TTC549 (cell line): Measurements from ENCODE around the gene PASK.
"Not testable (repeated sequence)": the region's sequence is repeated elsewhere in the genome, so short reads cannot be mapped to it uniquely, and the experiment has no call there.

ENCODE experiments used
- FAIRE-seq: peaks from 2 replicates; lab custom pipeline; 2012; peaks lifted over from hg19 to GRCh38; lab: Jason Lieb, UNC

The PASK gene

DNA sequence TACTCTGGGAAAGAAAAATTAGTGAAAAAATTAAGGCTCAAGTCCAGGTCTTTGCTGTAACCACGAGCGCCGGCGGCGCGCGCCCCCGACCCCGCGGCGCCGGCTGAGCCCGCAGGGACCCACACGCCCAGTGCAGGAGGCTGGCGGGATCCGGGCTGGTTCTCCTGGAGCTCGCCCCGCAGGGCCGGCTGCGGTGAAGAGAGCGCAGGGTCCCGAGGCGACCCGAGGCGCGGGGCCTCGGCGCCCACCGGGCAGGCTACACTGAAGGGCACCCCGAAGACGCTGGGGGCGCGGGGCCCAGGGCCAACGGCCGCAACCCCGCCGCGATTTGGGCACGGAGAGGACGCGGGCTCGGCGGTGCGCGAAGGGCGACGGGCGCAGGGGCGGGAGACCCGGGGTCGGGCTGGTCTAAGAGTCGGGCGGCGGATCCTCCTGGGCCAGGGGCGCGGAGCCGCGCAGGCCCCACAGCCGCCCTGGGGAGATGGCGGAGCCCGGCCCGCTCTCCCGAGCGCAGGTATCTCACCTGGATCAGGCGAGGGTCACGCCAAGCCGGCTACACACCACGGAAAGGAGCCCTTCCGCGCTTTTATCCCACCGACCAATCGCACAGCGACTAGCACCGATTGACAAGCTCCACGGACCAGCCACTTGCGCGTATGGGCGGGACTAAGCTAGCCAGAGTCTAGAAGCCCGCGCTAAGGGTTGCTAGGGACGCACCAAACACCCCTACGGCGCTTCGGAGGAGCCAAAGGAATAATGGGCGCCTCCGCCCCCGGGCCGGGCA, at the start of gene PASK:
Gene PASK (minus strand): TSS at position 582 of the 784 bp plus-strand sequence. CDS start 6,440 bp downstream, outside the sequence.
- FAIRE-seq, result peak; percentile 73

DNA sequence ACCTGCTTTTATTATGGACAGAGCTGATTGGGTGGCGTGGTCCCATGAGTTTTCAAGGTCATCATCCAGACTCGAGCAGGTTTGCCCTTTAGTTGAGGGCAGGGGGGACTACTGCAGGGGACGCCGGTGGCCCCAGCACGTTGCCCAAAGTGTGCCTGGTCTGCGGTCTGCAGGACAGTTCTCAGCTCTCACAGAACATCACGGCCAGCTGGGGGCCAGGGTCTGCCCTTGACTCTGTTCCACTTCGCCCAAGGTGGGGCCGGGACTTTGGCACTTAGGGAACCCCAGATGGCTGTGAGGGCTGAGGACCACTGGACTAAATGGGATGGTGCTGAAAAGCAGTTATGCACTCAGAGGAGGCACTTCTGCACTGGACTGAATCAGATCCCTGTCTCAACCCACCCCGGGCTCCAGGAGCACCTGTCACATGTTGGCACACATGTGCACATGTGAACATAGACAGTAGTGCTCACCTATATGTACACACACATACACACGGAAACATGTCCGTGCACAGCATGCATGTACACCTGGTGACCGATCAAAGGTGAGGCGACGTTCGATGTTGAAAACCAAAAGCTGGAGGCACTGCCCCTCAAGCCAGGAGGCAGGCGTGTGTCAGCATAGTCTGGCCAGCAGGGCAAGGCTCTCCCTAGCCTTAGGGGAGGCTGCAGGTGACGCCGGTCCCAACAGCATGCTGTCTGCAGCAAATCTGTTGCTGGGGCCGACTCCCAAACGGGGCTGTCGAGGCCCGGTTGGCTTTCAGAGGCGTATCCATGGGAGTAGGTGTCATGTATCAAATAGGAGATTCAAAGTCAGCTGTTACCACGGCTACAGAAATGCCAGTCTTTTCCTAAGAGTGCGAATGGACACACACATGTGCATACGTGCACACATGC, 49.4 kb upstream of the PASK start:
- no peak for FAIRE-seq

DNA sequence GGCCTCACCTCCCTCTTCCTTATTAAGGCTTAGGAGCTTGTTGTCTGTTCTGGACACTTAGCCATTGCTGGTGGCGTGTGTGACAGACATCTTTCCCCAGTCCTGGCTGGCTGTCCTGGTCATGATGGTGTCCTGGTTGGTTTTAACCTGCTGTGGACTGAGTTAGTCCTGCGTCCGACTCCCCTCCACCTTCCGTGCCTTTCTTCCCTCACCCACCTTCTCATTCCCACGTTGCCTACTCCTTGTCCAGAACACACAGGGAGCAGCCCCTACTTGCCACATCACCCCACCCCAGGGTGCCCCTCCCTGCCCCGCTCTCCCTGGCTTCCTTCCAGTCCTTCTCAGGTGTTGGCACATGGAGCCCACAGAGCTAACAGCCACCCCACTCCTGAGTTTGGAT, 48.7 kb upstream of the PASK start:
- FAIRE-seq, result no peak

DNA sequence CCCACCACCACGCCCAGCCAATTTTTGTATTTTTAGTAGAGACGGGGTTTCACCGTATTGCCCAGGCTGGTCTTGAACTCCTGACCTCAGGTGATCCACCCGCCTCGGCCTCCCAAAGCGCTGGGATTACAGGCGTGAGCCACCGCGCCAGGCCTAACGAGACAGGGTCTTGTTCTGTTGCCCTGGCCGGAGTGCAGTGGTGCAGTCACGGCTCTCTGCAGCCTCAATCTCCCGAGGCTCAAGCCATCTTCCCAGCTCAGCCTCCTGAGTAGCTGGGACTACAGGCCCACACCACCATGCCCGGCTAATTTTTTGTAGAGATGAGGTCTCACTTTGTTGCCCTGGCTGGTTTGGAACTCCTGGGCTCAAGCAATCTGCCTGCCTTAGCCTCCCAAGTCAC, 48.0 kb upstream of the PASK start:
- not testable (repeated sequence) for FAIRE-seq

DNA sequence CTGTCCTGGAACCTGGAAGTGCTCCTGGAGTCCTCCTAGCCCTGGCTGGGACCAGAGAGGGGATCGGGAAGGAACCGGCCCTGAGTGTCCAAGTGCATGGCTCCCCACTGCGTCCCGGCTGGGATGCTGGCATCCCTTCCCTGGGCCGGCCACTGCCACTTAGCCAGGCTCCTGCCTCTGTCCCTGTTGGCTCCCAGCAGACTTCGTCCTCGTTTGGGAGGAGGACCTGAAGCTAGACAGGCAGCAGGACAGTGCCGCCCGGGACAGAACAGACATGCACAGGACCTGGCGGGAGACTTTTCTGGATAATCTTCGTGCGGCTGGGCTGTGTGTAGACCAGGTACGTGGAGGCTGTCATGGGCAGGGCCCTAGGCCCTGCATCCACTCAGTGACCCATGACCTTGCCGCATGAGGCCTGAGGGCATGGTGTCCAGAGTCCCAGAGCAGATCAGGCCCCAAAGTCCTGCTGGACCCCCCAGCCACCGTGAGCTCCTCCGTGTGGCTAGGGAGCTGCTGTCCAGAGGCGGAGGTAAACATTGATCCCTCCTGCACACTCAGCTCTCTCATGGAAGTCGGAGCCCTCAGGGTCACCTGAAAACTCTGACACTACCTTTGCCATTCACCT, 46.3 kb upstream of the PASK start:
- no peak for FAIRE-seq

DNA sequence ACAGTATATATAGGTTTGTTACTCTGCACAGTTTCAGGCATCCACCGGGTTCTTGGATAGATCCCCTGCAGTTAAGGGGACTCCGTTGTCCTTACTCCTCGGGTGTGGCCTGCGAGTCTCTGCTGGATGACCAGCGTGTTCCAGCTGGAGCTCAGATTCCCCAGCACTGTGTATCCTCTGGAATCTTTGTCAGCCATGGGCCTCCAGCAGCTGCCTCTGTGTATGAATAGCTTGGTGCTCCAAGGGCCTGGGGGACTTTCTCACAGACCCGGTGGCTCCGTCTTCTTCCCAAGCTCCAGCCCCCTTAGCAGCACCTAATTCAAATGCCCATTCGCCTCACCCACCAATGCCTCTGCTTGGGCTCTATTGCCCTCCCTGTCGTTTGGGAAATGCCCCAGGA, 45.5 kb upstream of the PASK start:
- FAIRE-seq, result no peak

DNA sequence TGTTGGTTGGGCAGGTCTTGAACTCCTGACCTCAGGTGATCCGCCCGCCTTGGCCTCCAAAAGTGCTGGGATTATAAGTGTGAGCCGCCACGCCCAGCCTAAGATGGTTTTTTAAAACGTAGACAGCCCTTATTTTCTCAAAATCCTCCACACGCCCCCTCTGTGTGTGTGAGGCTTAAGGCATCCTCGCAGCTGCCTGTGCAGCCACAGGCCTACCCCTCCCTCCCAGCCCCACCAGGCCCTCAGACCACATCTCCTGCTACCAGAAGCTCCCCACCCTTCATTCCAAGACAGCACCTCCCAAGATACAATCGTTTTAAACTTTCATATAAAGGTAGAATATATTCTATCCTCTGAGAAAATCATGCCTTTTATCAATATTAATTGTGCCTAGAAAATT, 44.0 kb upstream of the PASK start:
- FAIRE-seq, result no peak

DNA sequence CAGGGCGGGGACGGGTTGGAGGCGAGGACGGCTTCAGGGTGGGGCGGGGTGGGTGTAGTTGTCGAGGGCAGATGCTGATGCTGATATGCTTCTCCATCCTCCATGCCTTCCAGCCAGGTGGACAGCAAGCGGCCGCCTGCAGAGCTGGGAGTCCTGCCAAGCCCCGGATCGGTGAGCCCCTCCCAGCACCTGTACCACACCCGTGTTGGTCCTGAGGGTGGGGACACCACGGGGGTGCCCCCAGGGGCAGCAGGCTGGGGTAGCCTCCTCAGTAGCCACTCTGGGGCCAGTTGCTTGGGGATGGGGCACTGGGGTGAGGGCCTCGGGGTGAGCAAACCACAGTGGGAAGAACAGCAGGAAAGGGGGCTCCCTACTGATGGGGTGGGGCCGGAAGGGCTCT, 41.8 kb upstream of the PASK start:
- no peak for FAIRE-seq

DNA sequence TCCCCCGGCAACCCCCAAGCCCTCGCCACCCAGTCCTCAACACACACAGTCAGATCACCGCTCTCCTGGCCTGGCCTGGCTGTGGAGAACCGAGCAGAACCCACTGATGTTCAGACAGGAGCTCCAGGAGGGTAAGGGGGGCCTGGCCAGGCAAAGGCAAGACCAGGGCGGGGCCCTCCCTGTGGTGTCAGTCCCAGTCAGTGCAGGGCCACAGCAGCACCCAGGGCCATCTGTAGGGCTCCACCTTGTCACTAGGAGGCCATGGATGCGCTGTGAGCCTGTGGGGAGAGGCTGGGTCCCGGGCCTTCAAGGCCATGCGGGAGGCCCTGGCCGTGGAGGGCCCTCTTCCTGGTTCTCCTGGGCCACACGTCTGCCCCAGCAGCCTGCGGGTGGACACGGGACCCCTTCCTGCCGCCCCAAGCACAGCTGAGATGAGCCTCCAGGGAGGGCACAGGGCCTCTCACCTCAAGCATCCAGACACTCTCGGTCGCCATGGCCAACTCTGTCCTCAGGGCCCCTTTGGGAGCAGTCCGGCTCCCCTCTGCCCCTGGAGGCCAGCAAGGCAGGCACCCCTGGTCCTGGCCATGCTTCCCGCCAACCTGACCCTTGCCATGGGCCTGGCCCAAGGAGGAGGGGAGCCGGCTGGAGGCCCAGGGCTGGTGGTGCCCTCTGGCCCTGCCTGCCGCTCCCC, 41.2 kb upstream of the PASK start:
- no peak for FAIRE-seq

DNA sequence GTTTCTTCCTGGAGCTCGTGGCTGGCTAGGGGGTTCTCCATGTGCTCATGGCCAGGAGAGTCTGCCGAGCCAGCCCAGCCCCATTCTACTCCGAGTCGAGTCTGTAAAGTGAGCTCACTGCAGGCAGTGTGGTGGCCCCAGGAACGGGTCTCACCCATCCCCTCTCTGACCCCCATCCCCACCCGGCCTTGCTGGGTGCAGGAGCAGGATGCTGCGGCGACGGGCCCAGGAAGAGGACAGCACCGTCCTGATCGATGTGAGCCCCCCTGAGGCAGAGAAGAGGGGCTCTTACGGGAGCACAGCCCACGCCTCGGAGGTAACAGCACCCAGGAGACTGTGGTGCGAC, 40.6 kb upstream of the PASK start:
- FAIRE-seq, result no peak

DNA sequence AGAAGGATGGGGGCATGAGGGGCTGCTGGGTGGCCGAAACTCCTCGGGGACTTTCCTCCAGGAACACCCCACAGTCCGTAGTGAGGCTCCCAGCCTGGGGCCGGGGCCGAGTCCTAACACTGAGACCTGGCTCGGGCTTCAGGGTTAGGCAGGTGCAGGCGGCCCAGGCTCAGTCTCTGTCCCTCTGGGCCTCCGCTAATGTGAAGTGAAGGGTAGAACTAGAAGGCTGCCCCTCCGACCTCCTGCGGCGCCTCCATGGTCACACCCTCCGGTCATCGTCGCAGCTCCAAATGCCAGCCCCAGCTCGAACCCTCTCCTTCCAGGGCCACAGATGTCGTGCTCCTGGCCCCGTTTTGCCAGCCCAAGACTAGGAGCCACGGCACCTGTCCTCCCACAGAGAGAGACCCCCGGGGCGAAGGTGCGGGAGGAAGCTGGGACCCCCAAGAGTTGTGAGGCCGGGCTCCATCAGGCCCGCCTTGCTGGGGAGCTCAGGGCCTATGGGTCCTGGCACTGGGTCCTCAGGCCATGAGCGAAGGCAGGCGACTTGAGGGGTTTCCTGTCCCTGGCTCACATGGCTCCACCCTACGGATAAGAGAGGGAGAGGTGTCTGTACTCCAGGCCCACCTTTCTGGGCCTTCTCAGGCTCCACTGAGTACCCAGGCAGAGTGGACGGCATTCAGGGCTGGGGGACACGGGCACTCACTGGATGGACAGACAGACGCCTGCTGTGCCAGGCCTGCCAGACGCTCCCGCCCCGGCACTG, 40.0 kb upstream of the PASK start:
- FAIRE-seq, result no peak

DNA sequence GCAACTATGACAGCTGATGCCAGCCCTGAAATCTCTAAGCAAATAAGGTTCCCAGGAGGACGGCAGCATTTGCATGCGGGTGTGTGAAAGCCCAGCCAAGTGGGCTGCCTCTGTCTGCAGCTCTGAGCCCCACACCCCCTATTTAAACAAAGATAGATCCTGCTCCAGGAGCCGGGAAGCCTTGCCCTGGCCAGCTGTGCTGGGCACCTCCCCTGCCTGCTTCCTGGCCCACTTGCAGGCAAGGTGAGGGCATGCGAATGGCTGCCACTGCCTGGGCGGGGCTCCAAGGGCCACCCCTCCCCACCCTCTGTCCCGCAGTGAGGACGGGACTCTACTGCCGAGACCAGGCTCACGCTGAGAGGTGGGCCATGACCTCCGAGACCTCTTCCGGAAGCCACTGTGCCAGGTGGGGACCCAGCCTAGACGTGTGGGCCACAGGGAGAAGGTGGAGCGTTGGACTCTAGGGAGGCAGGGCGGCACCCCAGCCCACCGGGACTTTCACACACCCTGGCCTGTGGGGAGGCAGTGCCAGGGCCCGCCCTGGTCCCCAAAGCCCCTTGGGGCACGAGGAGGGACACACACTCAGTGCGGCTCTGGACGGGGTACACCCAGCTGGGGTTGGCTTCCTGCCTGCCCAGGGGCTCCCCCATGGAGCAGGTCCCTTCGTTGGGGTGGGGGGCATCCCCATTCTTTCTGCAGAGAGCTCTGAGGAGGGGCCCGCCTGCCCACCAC, 39.3 kb upstream of the PASK start, which contains the start of gene ANO7:
Gene ANO7 (plus strand): TSS at position 317 of the 732 bp plus-strand sequence. CDS start 1,387 bp downstream, outside the sequence.
- FAIRE-seq, result no peak

DNA sequence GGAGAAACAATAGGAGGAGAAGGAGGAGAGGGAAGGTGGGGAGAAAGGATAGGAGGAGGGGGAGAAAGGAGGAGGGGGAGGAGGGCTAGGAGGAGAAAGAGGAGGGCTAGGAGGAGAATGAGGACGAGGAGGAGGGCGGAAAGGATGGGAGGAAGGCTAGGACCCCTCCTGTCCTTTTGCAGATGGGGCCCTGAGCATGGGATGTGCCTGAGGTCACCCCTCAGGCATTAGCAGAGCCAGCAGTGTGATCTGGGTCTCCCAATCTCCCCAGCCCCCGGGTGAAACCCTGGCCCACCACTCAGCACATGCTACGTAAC, 38.6 kb upstream of the PASK start:
- FAIRE-seq, result no peak

DNA sequence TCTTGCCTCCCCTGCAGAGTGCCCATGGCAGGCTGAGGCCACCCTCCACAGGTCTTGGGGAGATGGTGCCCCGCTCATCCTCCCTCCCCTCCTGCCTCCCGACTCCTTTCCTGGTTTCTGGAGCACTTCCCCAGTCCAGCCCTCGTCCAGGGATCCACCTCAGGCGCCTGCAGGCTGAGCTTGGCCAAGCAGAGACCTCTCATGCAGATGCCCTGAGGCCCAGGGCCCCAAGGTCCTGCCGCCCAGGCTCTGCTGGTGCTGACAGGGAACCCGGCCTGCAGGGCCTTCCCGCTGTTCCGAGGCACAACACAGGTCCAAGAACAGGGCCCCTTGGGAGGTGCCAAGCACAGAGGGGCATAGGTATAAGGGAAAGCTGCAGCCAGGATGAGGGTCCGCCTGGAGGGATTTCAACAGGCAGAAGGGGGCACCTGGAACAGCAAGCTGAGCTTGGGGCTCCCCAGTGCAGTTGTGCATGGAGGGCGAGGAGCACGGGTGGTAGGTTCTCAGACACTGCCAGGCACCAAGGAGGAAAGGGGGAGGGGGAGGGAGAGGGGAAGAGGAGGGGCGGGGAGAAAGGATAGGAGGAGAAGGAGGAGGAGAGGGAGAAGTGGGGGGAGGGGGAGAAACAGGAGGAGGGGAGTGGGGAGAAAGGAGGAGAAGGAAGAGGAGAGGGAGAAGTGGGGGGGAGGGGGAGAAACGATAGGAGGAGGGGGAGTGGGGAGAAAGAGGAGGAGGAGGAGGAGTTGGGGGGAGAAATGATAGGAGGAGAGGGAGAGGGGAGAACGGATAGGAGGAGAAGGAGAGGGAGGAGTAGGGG, 38.0 kb upstream of the PASK start:
- no peak for FAIRE-seq

DNA sequence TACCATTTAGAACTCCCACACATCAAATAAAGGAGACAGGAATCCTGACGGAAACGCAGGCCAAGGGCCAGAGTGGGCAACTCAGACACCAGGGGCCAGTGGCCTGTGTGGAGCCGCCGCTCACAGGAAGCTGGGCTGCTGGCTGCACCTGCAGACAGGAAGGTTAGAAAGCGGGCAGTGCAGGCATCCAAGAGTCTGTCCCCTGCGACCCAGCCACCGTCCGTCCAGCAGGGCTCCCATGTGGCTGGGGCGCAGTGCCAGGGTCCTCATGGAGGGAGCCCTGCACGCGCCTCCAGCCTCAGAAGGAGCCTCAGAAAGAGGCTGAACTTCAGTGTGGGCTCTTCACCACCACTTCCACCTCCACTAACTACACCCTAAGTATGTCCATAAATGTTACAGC, 36.7 kb upstream of the PASK start:
- FAIRE-seq, result no peak

DNA sequence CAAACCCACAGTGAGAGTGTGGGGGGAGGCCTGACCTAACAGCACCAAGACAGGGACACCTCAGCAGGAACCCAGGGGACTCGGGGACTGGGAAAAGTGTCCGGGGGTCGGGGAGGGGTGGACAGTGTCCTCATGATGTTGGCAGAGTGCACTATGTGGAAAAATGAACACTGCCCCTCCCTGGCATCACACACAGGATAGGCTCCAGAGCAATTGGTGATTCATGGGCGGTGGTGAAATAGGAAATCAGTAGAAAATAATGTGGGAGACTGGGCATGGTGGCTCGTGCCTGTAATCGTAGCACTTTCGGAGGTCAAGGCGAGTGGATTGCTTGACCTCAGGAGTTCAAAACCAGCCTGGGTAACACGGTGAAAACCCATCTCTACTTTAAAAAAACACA, 35.6 kb upstream of the PASK start:
- FAIRE-seq, result no peak

DNA sequence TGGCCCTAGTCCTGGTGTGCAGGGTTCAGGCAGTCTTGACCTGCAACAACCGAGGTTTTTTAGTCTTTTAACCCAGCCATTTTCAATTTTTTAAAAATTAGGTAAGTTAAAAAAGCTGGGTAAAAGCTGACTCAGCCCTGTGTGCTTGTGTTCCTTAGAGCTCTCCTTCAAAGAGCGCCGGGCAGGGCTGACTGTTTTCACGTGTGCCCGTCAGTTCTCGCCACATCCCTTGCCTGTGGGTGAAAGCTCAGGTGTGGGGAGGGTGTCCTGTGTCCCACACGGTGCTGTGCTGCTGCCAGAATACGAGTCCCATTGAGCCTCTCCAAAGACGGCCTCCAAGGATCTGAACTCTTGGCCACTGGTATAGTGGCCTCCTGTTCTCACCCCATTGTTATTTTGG, 33.9 kb upstream of the PASK start:
- no peak for FAIRE-seq

DNA sequence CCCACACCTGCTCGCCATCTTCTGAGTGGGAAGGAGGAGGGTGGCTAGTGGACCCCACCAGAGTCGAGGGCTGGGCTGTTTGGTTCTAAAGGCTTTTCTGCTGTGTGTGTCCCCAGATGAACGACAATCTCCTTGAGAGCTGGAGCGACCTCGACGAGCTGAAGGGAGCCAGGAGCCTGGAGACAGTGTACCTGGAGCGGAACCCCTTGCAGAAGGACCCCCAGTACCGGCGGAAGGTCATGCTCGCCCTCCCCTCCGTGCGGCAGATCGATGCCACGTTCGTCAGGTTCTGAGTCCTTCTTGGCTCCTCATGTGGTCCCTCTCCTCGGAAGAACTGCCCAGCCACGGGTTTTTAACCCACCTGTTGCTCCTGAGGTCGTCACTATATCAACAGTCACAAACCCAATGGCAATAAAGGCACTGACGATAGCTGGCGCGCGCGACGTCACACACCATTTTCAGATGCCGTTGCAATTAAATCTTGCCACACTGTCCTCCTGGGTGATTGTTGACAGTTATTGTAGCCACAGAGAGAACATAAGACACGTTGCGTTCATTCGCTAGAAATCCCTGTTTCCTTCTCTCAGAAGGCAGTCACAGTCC, 33.4 kb upstream of the PASK start:
- no peak for FAIRE-seq

DNA sequence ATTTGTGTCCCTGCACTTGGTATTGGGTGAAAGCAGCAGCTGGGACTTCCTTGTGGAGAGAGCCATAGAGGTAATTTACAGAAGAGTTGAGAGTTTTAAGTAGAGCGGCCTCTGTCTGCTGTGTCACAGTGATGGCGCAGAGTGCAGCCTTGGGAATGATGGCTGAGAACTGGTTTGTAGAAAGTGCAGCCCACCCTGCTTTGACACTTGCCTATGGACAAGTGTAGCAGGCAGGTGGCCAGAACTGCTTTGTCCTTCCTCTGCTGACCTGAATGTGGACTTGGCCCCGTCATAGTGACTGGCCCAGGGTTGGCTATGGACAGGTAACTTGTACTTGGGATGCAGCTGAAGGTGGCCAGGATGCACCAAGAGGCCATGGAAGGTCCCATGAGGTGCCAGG, 32.9 kb upstream of the PASK start:
- no peak for FAIRE-seq

DNA sequence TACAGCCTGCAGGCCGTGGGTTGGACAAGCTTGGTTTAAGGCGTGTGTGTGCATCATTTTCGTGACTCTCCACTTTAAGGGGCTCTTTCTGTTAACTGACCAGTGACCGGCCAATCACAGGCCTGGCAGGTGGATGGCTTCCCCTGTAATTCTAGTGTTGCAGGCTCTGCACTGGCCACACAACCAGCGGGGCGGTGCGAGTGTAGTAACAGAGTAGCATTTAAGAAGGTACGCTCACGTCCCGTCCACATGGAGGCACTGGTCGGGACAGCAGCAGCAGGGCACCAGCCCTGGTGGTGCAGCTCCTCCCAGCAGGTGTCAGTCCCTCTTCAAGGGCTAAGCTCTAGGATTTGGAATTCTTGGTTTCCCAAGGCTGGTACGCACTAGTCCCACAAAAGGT, 31.2 kb upstream of the PASK start:
- no peak for FAIRE-seq
